SIG-M5 treated with dmso at 0.1 percent for 504 hours (cell line): Measurements from ENCODE around the gene STAT6.
A peak's percentile ranks its signal among the peaks of the same experiment; 100 is the strongest.

Experiments used
- DNase-seq: peaks from one replicate; lab custom pipeline; 2025; ENCODE audit not compliant: unreplicated experiment; lab: John Stamatoyannopoulos, UW

STAT6 gene

GRCh38 chr12:57111031-57111734 lies at the start of gene STAT6:
Gene STAT6 (minus strand): TSS chr12:57111362. CDS start chr12:57108278, 3,084 bp downstream.
- DNase-seq, result peak; percentile 97

- DNase-seq, result no peak
Measured at GRCh38 chr12:57160741-57161140, 49.6 kb upstream of the STAT6 start.

GRCh38 chr12:57160040-57160439 lies 48.9 kb upstream of the STAT6 start:
- DNase-seq, result no peak

GRCh38 chr12:57159311-57159710 lies 48.1 kb upstream of the STAT6 start:
- DNase-seq, result no peak

GRCh38 chr12:57158665-57159064 lies 47.5 kb upstream of the STAT6 start:
- no peak for DNase-seq

- DNase-seq, result no peak
Measured at GRCh38 chr12:57158186-57158585, 47.0 kb upstream of the STAT6 start.

- peak; percentile 58 for DNase-seq
Measured at GRCh38 chr12:57157588-57158173, 46.5 kb upstream of the STAT6 start.

GRCh38 chr12:57156701-57157403 lies 45.7 kb upstream of the STAT6 start:
- DNase-seq, result no peak

- DNase-seq, result peak; percentile 53
Measured at GRCh38 chr12:57154804-57155434, 43.8 kb upstream of the STAT6 start.

GRCh38 chr12:57154076-57154475 lies 42.9 kb upstream of the STAT6 start:
- no peak for DNase-seq

GRCh38 chr12:57153415-57153997 lies 42.3 kb upstream of the STAT6 start:
- no peak for DNase-seq

- no peak for DNase-seq
Measured at GRCh38 chr12:57152639-57153038, 41.5 kb upstream of the STAT6 start.

- no peak for DNase-seq
Measured at GRCh38 chr12:57151741-57152630, 40.8 kb upstream of the STAT6 start.

GRCh38 chr12:57150400-57151000 lies 39.3 kb upstream of the STAT6 start:
- DNase-seq, result no peak

- no peak for DNase-seq
Measured at GRCh38 chr12:57149245-57149900, 38.2 kb upstream of the STAT6 start.

GRCh38 chr12:57148469-57149244 lies 37.5 kb upstream of the STAT6 start:
- peak; percentile 70 for DNase-seq

- peak; percentile 31 for DNase-seq
Measured at GRCh38 chr12:57146961-57147944, 36.1 kb upstream of the STAT6 start, which contains the start of gene LRP1-AS. Gene LRP1-AS (minus strand): TSS chr12:57147619.
